ENCODE data around the gene MLXIPL.

GRCh38 chr7:73586911-73587310, 37.4 kb downstream of the MLXIPL start:
- TF ChIP-seq EZH2 (IDR thresholded peaks at IDR 0.05) (no peak), POLR2AphosphoS5 (IDR thresholded peaks at IDR 0.05; ENCODE audit: borderline replicate concordance, low read depth, low read length) (no peak), FOXP2 (optimal IDR thresholded peaks at IDR 0.05; ENCODE audit: control extremely low read depth, extremely low read length, insufficient read depth) (no peak)
